ENCODE data around the gene CFAP61. TPM values are rescaled to one million over a fixed set of nuclear protein-coding genes. Genes with fewer than 3 reads are reported as not detected.

CFAP61 gene
- total RNA-seq, 1 donor from 2014 or later = 2.6 TPM

DNA sequence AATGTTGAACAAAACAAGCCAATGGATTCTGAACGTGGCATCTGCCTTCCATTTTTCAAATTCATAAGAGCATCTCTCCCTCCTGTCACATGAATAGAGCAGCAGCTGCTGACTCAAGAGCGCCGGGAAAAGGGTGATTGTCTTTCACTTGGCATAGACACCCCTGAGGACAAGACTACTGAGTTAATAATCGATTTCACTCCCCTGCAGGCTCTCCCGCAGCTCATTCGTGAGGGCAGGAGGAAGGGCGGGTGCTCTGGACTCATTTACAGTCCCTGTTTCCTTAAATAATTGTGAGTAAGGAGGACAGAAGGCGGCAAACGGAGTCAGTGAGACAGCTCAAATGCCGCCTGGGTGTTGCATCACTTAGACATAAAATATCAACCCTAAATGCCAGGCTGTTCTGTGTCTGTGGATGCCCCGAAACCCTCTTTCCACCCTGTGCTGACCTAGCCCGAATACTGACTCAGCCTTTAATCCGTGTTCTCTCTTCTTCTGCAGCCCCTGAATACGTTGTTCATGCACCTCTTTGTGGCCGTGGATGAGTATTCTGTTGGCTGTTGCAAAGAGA is 21.6 kb downstream of the CFAP61 start:
- Mint-ChIP-seq H3K27ac (no peak overlapping the region), H3K9me3 (ENCODE audit: low read depth) (no peaks in the 10 kb centered on the region), H3K4me3 (ENCODE audit: low read depth) (no peak overlapping the region), H3K4me1 (ENCODE audit: low read depth) (peaks cover 14% of the 10 kb centered on the region), H3K36me3 (ENCODE audit: insufficient read depth) (no peaks in the 10 kb centered on the region), H3K27me3 (peaks cover 6% of the 10 kb centered on the region)
- no peak for TF ChIP-seq CTCF (IDR thresholded peaks at IDR 0.05; ENCODE audit: unreplicated experiment)
- DNase-seq (ENCODE audit: low spot score, unreplicated experiment) = no peak

GRCh38 chr20:20075032-20075431 is 22.7 kb downstream of the CFAP61 start:
- Mint-ChIP-seq H3K4me3 (ENCODE audit: low read depth) (no peak overlapping the region), H3K27me3 (peaks cover 6% of the 10 kb centered on the region), H3K9me3 (ENCODE audit: low read depth) (no peaks in the 10 kb centered on the region), H3K4me1 (ENCODE audit: low read depth) (peaks cover 19% of the 10 kb centered on the region), H3K27ac (no peak overlapping the region), H3K36me3 (ENCODE audit: insufficient read depth) (no peaks in the 10 kb centered on the region)
- no peak for DNase-seq (ENCODE audit: low spot score, unreplicated experiment)
- TF ChIP-seq CTCF (IDR thresholded peaks at IDR 0.05; ENCODE audit: unreplicated experiment) = no peak

DNA sequence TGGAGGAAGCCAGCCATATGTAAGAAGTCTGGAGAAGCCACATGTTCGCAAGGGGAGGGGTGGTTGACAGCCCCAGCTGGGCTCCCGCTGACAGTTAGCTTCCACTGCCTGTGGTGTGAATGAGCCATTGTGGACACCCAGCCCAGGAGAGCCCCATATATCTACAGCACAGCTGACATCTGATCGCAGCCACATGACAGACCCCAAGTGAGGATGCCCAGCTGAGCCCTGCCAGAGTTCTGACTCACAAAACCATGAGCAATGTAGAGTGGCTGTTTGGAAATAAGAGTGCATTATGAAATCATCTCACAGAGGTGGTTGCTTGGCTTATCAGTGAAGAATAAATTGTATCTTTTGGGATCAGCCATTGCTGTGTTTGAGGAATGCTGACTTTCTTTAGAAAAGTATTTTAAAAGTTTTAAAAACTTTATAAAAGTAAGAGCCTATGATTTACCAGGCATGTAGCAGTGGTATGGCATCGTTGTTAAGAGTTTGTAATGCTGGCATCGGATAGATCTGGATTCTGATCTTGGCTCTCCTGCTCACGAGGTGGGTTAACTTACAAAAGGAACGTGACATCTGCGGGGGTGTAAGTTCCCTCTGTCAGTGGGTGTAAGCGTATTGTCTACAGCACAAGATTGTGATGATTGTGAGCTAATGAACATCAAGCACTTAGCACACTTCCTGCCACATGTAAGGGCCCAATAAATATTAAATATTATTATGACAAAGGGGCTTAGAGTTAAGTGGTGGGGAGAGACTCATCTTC is 24.1 kb downstream of the CFAP61 start:
- no peak for DNase-seq (ENCODE audit: low spot score, unreplicated experiment)
- H3K27ac Mint-ChIP-seq = no peak overlapping the region
- peaks cover 6% of the 10 kb centered on the region for H3K27me3 Mint-ChIP-seq
- peaks cover 19% of the 10 kb centered on the region for H3K4me1 Mint-ChIP-seq (ENCODE audit: low read depth)
- H3K36me3 Mint-ChIP-seq (ENCODE audit: insufficient read depth) = no peaks in the 10 kb centered on the region
- H3K4me3 Mint-ChIP-seq (ENCODE audit: low read depth) = no peak overlapping the region
- TF ChIP-seq CTCF (IDR thresholded peaks at IDR 0.05; ENCODE audit: unreplicated experiment) = no peak
- H3K9me3 Mint-ChIP-seq (ENCODE audit: low read depth) = no peaks in the 10 kb centered on the region

DNA sequence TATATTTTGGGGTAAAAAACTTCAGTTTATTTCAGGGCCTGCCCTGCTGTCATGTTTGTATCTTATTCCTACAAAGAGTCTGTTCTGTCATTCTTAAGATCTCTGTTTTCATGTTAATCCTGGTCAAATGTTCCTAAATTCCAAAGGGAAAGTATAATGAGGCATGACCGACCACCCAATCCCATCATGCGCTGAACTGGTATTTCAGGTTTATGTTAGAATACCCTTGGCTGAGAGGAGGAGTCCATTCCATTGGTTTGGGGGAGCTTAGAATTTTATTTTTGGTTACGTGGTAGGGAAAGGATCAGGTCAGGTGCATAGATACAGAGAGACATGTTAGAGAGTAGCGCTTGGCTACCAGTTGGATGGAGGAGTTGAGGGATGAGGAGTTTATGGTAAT is 25.7 kb downstream of the CFAP61 start:
- no peak for DNase-seq (ENCODE audit: low spot score, unreplicated experiment)
- H3K27me3 Mint-ChIP-seq = peaks cover 4% of the 10 kb centered on the region
- H3K9me3 Mint-ChIP-seq (ENCODE audit: low read depth) = no peaks in the 10 kb centered on the region
- no peak overlapping the region for H3K27ac Mint-ChIP-seq
- peaks cover 19% of the 10 kb centered on the region for H3K4me1 Mint-ChIP-seq (ENCODE audit: low read depth)
- no peak overlapping the region for H3K4me3 Mint-ChIP-seq (ENCODE audit: low read depth)
- H3K36me3 Mint-ChIP-seq (ENCODE audit: insufficient read depth) = no peaks in the 10 kb centered on the region
- no peak for TF ChIP-seq CTCF (IDR thresholded peaks at IDR 0.05; ENCODE audit: unreplicated experiment)

DNA sequence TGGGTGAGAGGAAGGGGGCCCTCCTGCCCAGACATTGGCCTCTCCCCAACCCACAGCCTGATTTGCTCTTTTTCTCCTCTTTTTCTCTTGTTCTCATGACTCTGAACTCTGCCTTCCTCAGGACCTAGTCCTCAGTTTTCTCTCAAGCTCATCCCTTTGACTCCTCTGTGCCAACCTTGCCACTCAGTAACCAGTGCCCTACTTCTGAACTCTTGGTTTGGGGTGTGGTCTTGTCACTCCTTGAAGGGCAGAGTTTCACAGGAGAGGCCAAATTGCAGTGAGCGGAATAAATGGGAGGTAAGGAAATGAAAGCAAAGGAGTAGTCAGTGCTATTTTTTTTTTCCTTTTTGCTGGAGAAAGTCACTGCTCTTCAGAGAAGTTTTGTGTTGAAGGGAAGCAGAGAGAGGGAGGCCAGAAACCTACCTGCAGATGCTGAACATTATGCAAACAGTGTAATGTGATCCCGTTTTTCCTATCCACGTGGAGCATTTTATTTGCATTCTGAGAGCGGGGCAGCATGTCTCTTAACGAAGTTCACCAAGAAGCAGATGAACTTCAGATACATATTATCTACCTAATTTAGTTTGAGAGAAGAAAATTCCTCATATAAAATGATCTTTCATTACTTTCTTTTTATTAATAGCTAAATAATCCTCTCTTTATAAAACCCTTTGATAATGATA is 26.9 kb downstream of the CFAP61 start:
- H3K27ac Mint-ChIP-seq = no peak overlapping the region
- peaks cover 2% of the 10 kb centered on the region for H3K27me3 Mint-ChIP-seq
- no peak overlapping the region for H3K4me3 Mint-ChIP-seq (ENCODE audit: low read depth)
- H3K36me3 Mint-ChIP-seq (ENCODE audit: insufficient read depth) = no peaks in the 10 kb centered on the region
- H3K9me3 Mint-ChIP-seq (ENCODE audit: low read depth) = no peaks in the 10 kb centered on the region
- no peak for TF ChIP-seq CTCF (IDR thresholded peaks at IDR 0.05; ENCODE audit: unreplicated experiment)
- peaks cover 22% of the 10 kb centered on the region for H3K4me1 Mint-ChIP-seq (ENCODE audit: low read depth)
- DNase-seq (ENCODE audit: low spot score, unreplicated experiment) = no peak

Measured in progenitor cell of endocrine pancreas (in vitro differentiated cells).